ENCODE data around the gene ANP32B. TPM values are rescaled to one million over a fixed set of nuclear protein-coding genes. Genes with fewer than 3 reads are reported as not detected.
"Not testable (repeated sequence)": the region's sequence is repeated elsewhere in the genome, so short reads cannot be mapped to it uniquely, and the experiment has no call there.

Gene ANP32B
- total and polyA plus RNA-seq, 2 experiments from 2014 or later: 15.4 to 64.3 TPM

DNA sequence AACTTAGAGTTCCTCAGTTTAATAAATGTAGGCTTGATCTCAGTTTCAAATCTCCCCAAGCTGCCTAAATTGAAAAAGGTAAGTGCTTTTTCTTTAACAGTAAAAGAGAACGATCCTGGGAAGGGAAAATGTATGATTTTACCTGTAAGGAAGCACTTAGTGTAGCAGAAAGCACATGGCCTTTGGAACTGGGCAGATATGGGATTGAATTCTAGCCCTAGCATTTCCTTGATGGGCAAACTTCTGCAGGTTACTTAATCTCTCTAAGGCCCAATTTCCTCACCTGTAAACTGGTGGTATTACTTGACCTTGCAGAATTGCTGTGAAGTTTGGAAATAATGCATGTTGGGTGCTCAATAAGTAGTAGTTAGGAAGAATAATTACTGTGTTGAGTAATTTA lies 11.6 kb downstream of the ANP32B start:
- no peak overlapping the region for H3K4me2 ChIP-seq
- H3K9me2 ChIP-seq (replicated peaks; ENCODE audit: insufficient read depth): no peaks in the 10 kb centered on the region
- no peak overlapping the region for H3K4me3 ChIP-seq
- peaks cover 96% of the 10 kb centered on the region for H3K79me2 ChIP-seq
- WGBS (ENCODE audit: low lambda C conversion rate, missing lambda C conversion rate): 95% methylated on average over 1 of the region's 1 CpG
- H3K27me3 ChIP-seq: no peaks in the 10 kb centered on the region
- DNase-seq (ENCODE audit: low spot score): no peak
- TF ChIP-seq, protein P1, sequence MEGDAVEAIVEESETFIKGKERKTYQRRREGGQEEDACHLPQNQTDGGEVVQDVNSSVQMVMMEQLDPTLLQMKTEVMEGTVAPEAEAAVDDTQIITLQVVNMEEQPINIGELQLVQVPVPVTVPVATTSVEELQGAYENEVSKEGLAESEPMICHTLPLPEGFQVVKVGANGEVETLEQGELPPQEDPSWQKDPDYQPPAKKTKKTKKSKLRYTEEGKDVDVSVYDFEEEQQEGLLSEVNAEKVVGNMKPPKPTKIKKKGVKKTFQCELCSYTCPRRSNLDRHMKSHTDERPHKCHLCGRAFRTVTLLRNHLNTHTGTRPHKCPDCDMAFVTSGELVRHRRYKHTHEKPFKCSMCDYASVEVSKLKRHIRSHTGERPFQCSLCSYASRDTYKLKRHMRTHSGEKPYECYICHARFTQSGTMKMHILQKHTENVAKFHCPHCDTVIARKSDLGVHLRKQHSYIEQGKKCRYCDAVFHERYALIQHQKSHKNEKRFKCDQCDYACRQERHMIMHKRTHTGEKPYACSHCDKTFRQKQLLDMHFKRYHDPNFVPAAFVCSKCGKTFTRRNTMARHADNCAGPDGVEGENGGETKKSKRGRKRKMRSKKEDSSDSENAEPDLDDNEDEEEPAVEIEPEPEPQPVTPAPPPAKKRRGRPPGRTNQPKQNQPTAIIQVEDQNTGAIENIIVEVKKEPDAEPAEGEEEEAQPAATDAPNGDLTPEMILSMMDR (IDR thresholded peaks at IDR 0.05; ENCODE audit: poor library complexity): no peak
- TF ChIP-seq EZH2phosphoT487 (IDR thresholded peaks at IDR 0.05; ENCODE audit: low read depth, severe bottlenecking, unreplicated experiment) (no peak), EZH2 (IDR thresholded peaks at IDR 0.05; ENCODE audit: borderline replicate concordance) (no peak)
- no peaks in the 10 kb centered on the region for H3K9me3 ChIP-seq (ENCODE audit: low read depth)
- H2AFZ ChIP-seq: no peak overlapping the region
- peaks cover 62% of the 10 kb centered on the region for H4K20me1 ChIP-seq (ENCODE audit: insufficient read depth, poor library complexity, severe bottlenecking)
- H3K27ac ChIP-seq: no peak overlapping the region
- H3K36me3 ChIP-seq (replicated peaks; ENCODE audit: insufficient read depth, low read depth): peaks cover 2% of the 10 kb centered on the region
- peaks cover 10% of the 10 kb centered on the region for H3K4me1 ChIP-seq (ENCODE audit: insufficient read depth)

- not testable (repeated sequence) for H2AFZ ChIP-seq; DNase-seq (ENCODE audit: low spot score); H3K36me3 ChIP-seq (replicated peaks; ENCODE audit: insufficient read depth, low read depth); H3K4me1 ChIP-seq (ENCODE audit: insufficient read depth); H3K4me2 ChIP-seq; H3K9me2 ChIP-seq (replicated peaks; ENCODE audit: insufficient read depth); H3K9me3 ChIP-seq (ENCODE audit: low read depth); H3K27me3 ChIP-seq; H3K27ac ChIP-seq; H3K4me3 ChIP-seq
- H4K20me1 ChIP-seq (ENCODE audit: insufficient read depth, poor library complexity, severe bottlenecking): peaks cover 45% of the 10 kb centered on the region
- 96% methylated on average over 7 of the region's 7 CpGs for WGBS (ENCODE audit: low lambda C conversion rate, missing lambda C conversion rate)
- H3K79me2 ChIP-seq: peaks cover 93% of the 10 kb centered on the region
Measured at GRCh38 chr9:97996676-97997075, 13.5 kb downstream of the ANP32B start.

DNA sequence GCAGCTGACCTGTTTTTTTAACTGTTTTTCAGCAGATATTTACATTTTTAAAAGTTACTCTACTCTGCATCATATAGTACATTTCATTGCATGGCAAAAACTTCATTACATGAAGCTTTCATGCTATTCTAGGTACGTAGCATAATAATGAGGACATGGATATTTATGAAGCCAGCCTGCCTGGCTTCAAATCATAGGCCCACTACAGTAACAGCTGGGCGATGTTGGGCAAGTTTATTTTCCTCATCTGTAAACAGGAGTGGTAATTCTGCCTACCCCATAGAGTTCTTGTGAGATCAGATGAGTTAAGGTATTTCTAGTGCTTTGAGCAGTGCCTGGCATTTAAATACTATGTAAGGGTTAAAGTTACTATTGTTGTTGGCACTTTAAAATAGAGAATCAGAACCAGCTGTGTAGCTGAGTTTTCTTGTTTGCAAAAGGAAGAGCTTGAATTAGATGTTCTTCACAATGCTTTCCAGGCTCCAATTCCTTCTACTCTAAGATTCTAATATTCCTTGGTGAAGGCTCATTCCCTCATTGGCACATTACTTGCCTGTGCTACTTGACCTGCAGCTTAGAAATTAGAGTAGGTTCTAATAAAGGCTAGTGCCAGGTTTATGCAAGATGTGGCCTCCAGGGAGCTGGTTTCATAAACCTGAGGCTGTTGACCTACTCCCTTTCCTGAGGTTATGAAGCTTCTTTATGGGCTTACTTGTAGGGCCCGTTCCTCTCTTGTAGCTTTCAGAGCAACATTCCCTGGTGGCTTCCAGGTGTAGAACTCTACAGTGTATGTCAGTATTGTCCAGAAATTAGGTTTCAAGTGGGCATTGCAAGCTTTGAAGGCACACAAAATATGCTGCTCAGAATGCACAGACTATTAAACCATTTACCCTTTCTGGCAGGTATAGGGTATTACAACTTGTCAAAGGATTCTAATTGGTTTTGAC lies 14.5 kb downstream of the ANP32B start:
- H3K27ac ChIP-seq: no peak overlapping the region
- peaks cover 2% of the 10 kb centered on the region for H3K36me3 ChIP-seq (replicated peaks; ENCODE audit: insufficient read depth, low read depth)
- no peaks in the 10 kb centered on the region for H3K9me3 ChIP-seq (ENCODE audit: low read depth)
- no peak for DNase-seq (ENCODE audit: low spot score)
- no peaks in the 10 kb centered on the region for H3K4me1 ChIP-seq (ENCODE audit: insufficient read depth)
- H3K9me2 ChIP-seq (replicated peaks; ENCODE audit: insufficient read depth): no peaks in the 10 kb centered on the region
- no peak for TF ChIP-seq EZH2 (IDR thresholded peaks at IDR 0.05; ENCODE audit: borderline replicate concordance)
- TF ChIP-seq EZH2phosphoT487 (IDR thresholded peaks at IDR 0.05; ENCODE audit: low read depth, severe bottlenecking, unreplicated experiment): no peak
- TF ChIP-seq, protein P1 (IDR thresholded peaks at IDR 0.05; ENCODE audit: poor library complexity): no peak
- H2AFZ ChIP-seq: no peak overlapping the region
- peaks cover 37% of the 10 kb centered on the region for H4K20me1 ChIP-seq (ENCODE audit: insufficient read depth, poor library complexity, severe bottlenecking)
- H3K4me2 ChIP-seq: no peak overlapping the region
- H3K79me2 ChIP-seq: peaks cover 91% of the 10 kb centered on the region
- H3K27me3 ChIP-seq: no peaks in the 10 kb centered on the region
- 91% methylated on average over 3 of the region's 3 CpGs for WGBS (ENCODE audit: low lambda C conversion rate, missing lambda C conversion rate)
- H3K4me3 ChIP-seq: no peak overlapping the region

- no peak for TF ChIP-seq EZH2 (IDR thresholded peaks at IDR 0.05; ENCODE audit: borderline replicate concordance)
- no peak for TF ChIP-seq EZH2phosphoT487 (IDR thresholded peaks at IDR 0.05; ENCODE audit: low read depth, severe bottlenecking, unreplicated experiment)
- TF ChIP-seq, protein P1 (IDR thresholded peaks at IDR 0.05; ENCODE audit: poor library complexity): no peak
Measured at GRCh38 chr9:98002808-98003207, 19.7 kb downstream of the ANP32B start.

More at GRCh38 chr9:98002808-98003207, 19.7 kb downstream of the ANP32B start:
- H3K4me2 ChIP-seq: no peak overlapping the region
- no peaks in the 10 kb centered on the region for H3K27me3 ChIP-seq
- no peak overlapping the region for H3K27ac ChIP-seq
- no peaks in the 10 kb centered on the region for H3K9me3 ChIP-seq (ENCODE audit: low read depth)
- 93% methylated on average over 2 of the region's 2 CpGs for WGBS (ENCODE audit: low lambda C conversion rate, missing lambda C conversion rate)
- H3K4me1 ChIP-seq (ENCODE audit: insufficient read depth): no peaks in the 10 kb centered on the region
- no peaks in the 10 kb centered on the region for H3K36me3 ChIP-seq (replicated peaks; ENCODE audit: insufficient read depth, low read depth)
- no peak overlapping the region for H3K4me3 ChIP-seq
- H3K79me2 ChIP-seq: peaks cover 58% of the 10 kb centered on the region
- no peak overlapping the region for H2AFZ ChIP-seq
- no peak for DNase-seq (ENCODE audit: low spot score)
- H4K20me1 ChIP-seq (ENCODE audit: insufficient read depth, poor library complexity, severe bottlenecking): peaks cover 11% of the 10 kb centered on the region
- H3K9me2 ChIP-seq (replicated peaks; ENCODE audit: insufficient read depth): no peaks in the 10 kb centered on the region

Data from hepatocyte (in vitro differentiated cells).